MCF 10A (cell line): ENCODE measurements around the gene IRF2BP1. TPM values are rescaled to one million over a fixed set of nuclear protein-coding genes. Genes with fewer than 3 reads are reported as not detected.
A peak's percentile ranks its signal among the peaks of the same experiment; 100 is the strongest.

Experiments used
- Bru-seq: library from RNA; stranded (reverse); fragments of 400-500 nt; gene quantifications from one replicate; lab custom pipeline; 2021; lab: Mats Ljungman, UMichigan
- BruChase-seq, 2 experiments: library from RNA; stranded (reverse); fragments of 400-500 nt; gene quantifications; one replicate each; lab custom pipeline; 2021; lab: Mats Ljungman, UMichigan
- BruUV-seq: library from RNA; stranded (reverse); fragments of 400-500 nt; replicated peaks from 2 replicates; lab custom pipeline; 2021; lab: Mats Ljungman, UMichigan
- CTCF ChIA-PET: fragments of 300-600 bp; sonication (Branson Sonifier 250); formaldehyde crosslinking; extraction: SDS; loops from one replicate; lab custom pipeline; 2021; ENCODE audit warnings: antibody characterized with exemption, inconsistent platforms; lab: Yijun Ruan, JAX
- POLR2A ChIA-PET: fragments of 300-600, 350-650 bp; sonication (Branson Sonifier 250); formaldehyde crosslinking; extraction: SDS; loops from one replicate; lab custom pipeline; 2020; ENCODE audit warnings: antibody characterized with exemption, inconsistent platforms; lab: Yijun Ruan, JAX
- DNase-seq: peaks from one replicate; pipeline ENCODE4 v3.0.0-alpha.2; 2018; ENCODE audit not compliant: unreplicated experiment
- H3K27ac Mint-ChIP-seq: one replicate; pipeline ENCODE4 v1.8.0; 2022; ENCODE audit warnings: mild to moderate bottlenecking, low read depth, mixed read lengths; ENCODE audit not compliant: unreplicated experiment
- H3K27me3 Mint-ChIP-seq: one replicate; pipeline ENCODE4 v1.8.0; 2022; ENCODE audit warnings: mixed read lengths; ENCODE audit not compliant: insufficient read depth, unreplicated experiment
- H3K36me3 Mint-ChIP-seq: one replicate; pipeline ENCODE4 v1.8.0; 2022; ENCODE audit warnings: mild to moderate bottlenecking, moderate library complexity, mixed read lengths; ENCODE audit not compliant: insufficient read depth, unreplicated experiment
- H3K4me1 Mint-ChIP-seq: one replicate; pipeline ENCODE4 v1.8.0; 2022; ENCODE audit warnings: mixed read lengths; ENCODE audit not compliant: insufficient read depth, unreplicated experiment
- H3K4me3 Mint-ChIP-seq: one replicate; pipeline ENCODE4 v1.8.0; 2022; ENCODE audit warnings: mild to moderate bottlenecking, moderate library complexity, mixed read lengths; ENCODE audit not compliant: unreplicated experiment
- H3K9me3 Mint-ChIP-seq: one replicate; pipeline ENCODE4 v1.8.0; 2022; ENCODE audit warnings: mixed read lengths; ENCODE audit not compliant: unreplicated experiment
- intact Hi-C: fragments of 100-400 bp; cut with micrococcal nuclease; formaldehyde crosslinking; loops from 2 replicates; pipeline ENCODE4 v1.14.1; 2022
- long read RNA-seq: library from polyadenylated mRNA; stranded (forward); transcript quantifications from one replicate; pipeline ENCODE4 v2.0.0, GENCODE V29; 2022
- total RNA-seq: library from RNA; stranded (reverse); gene quantifications from 2 replicates; pipeline ENCODE4 v1.2.3, GENCODE V29; 2022
- TF ChIP-seq, protein P1 (sequence below): fragments of 200-600 bp; IDR thresholded peaks from one replicate; pipeline ENCODE4 v1.8.0; 2022; ENCODE audit warnings: antibody characterized with exemption, mild to moderate bottlenecking; ENCODE audit not compliant: unreplicated experiment

The IRF2BP1 gene, protein sequence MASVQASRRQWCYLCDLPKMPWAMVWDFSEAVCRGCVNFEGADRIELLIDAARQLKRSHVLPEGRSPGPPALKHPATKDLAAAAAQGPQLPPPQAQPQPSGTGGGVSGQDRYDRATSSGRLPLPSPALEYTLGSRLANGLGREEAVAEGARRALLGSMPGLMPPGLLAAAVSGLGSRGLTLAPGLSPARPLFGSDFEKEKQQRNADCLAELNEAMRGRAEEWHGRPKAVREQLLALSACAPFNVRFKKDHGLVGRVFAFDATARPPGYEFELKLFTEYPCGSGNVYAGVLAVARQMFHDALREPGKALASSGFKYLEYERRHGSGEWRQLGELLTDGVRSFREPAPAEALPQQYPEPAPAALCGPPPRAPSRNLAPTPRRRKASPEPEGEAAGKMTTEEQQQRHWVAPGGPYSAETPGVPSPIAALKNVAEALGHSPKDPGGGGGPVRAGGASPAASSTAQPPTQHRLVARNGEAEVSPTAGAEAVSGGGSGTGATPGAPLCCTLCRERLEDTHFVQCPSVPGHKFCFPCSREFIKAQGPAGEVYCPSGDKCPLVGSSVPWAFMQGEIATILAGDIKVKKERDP
- total RNA-seq (14.7 and 18.1 TPM in 2 replicates), Bru-seq, nascent RNA (percentile 42 among the genes with signal in this experiment), BruChase-seq, experiment 1, labeled RNA remaining after a 6-hour chase (percentile 61 among the genes with signal in this experiment), BruChase-seq, experiment 2, labeled RNA remaining after a 2-hour chase (percentile 70 among the genes with signal in this experiment)
- long read RNA-seq, transcript IRF2BP1-201 (1 exons, 2,564 nt), result major isoform, 73 of 73 reads
- long read RNA-seq, partial matches to known transcripts, result 0 of 73 reads
- long read RNA-seq, other reads (novel, unspliced or antisense), result 0 of 73 reads

DNA sequence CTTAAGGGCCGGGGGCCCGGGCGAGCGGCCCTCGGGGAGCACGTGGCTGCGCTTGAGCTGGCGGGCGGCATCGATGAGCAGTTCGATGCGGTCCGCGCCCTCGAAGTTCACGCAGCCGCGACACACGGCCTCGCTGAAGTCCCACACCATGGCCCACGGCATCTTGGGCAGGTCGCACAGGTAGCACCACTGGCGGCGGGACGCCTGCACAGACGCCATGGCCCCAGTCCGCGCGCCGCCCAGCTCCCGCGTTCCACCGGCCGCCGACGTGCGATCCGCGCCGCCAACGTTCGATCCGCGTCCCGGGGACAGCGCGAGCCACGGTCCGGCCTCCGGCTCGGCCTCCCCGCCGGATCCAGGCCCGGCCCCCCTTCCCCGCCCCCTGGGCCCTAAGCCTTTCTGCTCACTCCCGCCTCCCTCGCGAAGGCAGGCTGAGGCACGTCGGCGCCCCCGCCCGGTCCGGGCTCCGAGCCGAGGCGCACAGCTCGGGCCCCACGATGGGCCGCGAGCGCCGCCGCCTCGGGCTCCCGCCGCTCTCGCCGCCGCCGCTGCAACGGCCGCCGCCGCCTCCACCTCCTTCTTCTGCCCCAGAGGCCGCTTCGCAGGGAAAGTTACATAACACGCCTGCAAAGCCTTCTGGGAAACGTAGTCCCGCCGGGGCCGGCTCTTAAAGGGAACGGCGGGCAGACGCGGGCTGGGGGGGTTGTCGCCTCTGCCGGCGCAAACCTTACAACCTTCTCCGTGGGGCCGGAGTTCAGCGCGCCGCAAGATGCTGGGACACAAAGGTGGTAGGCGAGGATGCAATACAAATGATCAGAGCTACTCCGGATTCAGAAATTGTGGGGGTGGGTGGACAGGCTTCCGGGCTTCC, at the start of gene IRF2BP1:
Gene IRF2BP1 (minus strand): TSS at position 586 of the 871 bp plus-strand sequence. CDS start 367 bp downstream, at position 219.
- Mint-ChIP-seq H3K4me1 (peaks cover 10% of the 10 kb centered on the region), H3K27me3 (no peaks in the 10 kb centered on the region), H3K36me3 (peaks cover 18% of the 10 kb centered on the region), H3K9me3 (no peaks in the 10 kb centered on the region), H3K27ac (peak within 1 kb of the TSS; percentile 98), H3K4me3 (peak within 1 kb of the TSS; percentile 97)
- intact Hi-C loops, result loop anchor here (10.0 kb wide), 1 partner anchor 109 kb away; the partner anchor contains the start of gene CCDC61
- CTCF ChIA-PET, result interaction anchor here (0.5 to 1.1 kb wide), 7 partner anchors 17 to 1597 kb away, joined by 3 to 6 read pairs (median 3); partner anchors contain the start of genes FBXO46 and MYPOP
- peak; percentile 96 for DNase-seq
- BruUV-seq, result TSS peak; percentile 28
- POLR2A ChIA-PET, result interaction anchor here (0.6 to 4.0 kb wide), 21 partner anchors 9 to 468 kb away, joined by 3 to 46 read pairs (median 4); partner anchors contain the start of genes CCDC61, MYPOP, SIX5 and SYMPK
- TF ChIP-seq, protein P1, sequence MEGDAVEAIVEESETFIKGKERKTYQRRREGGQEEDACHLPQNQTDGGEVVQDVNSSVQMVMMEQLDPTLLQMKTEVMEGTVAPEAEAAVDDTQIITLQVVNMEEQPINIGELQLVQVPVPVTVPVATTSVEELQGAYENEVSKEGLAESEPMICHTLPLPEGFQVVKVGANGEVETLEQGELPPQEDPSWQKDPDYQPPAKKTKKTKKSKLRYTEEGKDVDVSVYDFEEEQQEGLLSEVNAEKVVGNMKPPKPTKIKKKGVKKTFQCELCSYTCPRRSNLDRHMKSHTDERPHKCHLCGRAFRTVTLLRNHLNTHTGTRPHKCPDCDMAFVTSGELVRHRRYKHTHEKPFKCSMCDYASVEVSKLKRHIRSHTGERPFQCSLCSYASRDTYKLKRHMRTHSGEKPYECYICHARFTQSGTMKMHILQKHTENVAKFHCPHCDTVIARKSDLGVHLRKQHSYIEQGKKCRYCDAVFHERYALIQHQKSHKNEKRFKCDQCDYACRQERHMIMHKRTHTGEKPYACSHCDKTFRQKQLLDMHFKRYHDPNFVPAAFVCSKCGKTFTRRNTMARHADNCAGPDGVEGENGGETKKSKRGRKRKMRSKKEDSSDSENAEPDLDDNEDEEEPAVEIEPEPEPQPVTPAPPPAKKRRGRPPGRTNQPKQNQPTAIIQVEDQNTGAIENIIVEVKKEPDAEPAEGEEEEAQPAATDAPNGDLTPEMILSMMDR, result no peak

DNA sequence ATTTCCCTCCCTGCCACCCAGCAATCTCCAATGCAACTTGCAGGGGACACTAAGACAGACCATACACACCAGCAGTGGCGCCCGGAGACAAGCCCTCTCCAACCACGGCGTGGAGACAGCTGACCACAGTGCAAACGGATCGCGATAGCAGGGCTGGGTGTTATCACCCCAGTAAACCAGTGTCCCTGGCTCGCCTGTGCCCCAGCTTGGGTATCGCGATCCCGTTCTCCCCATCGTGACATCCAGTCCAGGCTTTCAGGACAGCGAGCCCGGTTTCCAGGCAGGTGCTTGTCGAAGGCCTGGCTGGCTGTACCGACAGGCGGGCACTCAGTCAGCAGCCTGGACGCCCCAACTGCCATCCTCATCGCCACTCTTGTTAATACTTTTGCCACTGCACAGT, 49.3 kb upstream of the IRF2BP1 start:
- H3K27ac Mint-ChIP-seq, result no peak overlapping the region
- POLR2A ChIA-PET, result no interaction called here
- H3K9me3 Mint-ChIP-seq, result no peaks in the 10 kb centered on the region
- no peak for DNase-seq
- no peak overlapping the region for H3K4me3 Mint-ChIP-seq
- no TSS peak for BruUV-seq
- TF ChIP-seq, protein P1, result no peak
- peaks cover 27% of the 10 kb centered on the region for H3K27me3 Mint-ChIP-seq
- peaks cover 5% of the 10 kb centered on the region for H3K4me1 Mint-ChIP-seq
- intact Hi-C loops, result no loop called here
- H3K36me3 Mint-ChIP-seq, result no peaks in the 10 kb centered on the region
- CTCF ChIA-PET, result no interaction called here

DNA sequence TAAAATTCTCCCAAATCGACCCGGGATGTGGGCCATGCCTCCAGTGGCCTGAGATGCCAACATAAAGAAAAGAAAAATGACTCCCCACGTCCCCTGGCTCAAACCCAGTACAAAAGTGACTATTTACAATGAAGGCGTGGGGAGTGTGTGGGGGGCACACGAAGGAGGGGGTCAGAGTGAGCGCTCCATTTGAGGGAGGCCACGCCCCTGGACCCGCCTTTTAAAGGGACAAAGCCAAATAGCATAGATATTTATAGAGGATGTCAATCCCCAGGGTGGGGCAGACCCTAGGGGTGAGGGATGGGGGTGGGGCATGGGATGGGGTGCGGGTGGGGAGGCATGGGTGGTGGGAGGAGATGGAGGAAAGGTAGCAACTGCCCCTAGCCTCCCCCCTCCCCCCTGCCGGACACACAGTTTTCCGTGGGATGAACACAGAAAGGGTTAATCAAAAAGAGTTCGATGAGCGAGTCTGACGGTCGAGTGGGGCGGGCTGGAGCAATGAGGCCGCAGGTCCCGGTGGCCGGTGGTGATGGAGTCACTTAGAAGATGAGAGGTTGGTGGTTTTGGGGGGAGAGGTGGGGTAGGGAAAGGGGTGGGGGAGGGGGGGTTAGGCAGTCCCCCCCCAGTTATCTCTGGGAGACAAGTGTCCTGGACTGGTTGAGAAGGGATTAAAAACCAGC, 48.8 kb upstream of the IRF2BP1 start:
- Mint-ChIP-seq H3K9me3 (no peaks in the 10 kb centered on the region), H3K27ac (no peak overlapping the region), H3K36me3 (no peaks in the 10 kb centered on the region), H3K4me1 (peaks cover 5% of the 10 kb centered on the region), H3K4me3 (no peak overlapping the region), H3K27me3 (peaks cover 33% of the 10 kb centered on the region)
- no TSS peak for BruUV-seq
- TF ChIP-seq, protein P1, result no peak
- ChIA-PET POLR2A (interaction anchor here (0.6 kb wide), 1 partner anchor 118 kb away, joined by 3 read pairs; no protein-coding TSS in a partner anchor), CTCF (no interaction called here)
- intact Hi-C loops, result no loop called here
- no peak for DNase-seq
